Stimulated activated memory B cell treated with anti-CD40 and anti-IgM and Interleukin-4, amounts not matched to agents 10 μg/mL and 1 μg/mL and 100 μg/mL, for 72 hours (primary cell): Measurements from ENCODE around the gene COG7.

Source experiments
- ATAC-seq: fragments of 150-1000 bp; cut with Tn5 transposase; 2 replicates; pipeline ENCODE4 v1.10.0; 2021
- H3K27ac Mint-ChIP-seq: one replicate; pipeline ENCODE4 v1.8.0; 2022; ENCODE audit warnings: mild to moderate bottlenecking, mixed read lengths
- H3K27me3 Mint-ChIP-seq: one replicate; pipeline ENCODE4 v1.8.0; 2022; ENCODE audit warnings: mixed read lengths
- H3K36me3 Mint-ChIP-seq: one replicate; pipeline ENCODE4 v1.8.0; 2022; ENCODE audit warnings: mixed read lengths
- H3K4me1 Mint-ChIP-seq: one replicate; pipeline ENCODE4 v1.8.0; 2022; ENCODE audit warnings: mixed read lengths
- H3K4me3 Mint-ChIP-seq: one replicate; pipeline ENCODE4 v1.8.0; 2022; ENCODE audit warnings: mild to moderate bottlenecking, moderate library complexity, mixed read lengths
- H3K9me3 Mint-ChIP-seq: one replicate; pipeline ENCODE4 v1.8.0; 2022; ENCODE audit warnings: mixed read lengths

COG7 gene

GRCh38 chr16:23452572-23453337 lies at the start of gene COG7:
TSS of gene COG7 (minus strand) at chr16:23453189. CDS start at chr16:23452994, 195 bp downstream.
- H3K27ac Mint-ChIP-seq, result peak within 1 kb of the TSS; percentile 90
- peak within 1 kb of the TSS; percentile 85 for H3K4me3 Mint-ChIP-seq
- peaks cover 8% of the 10 kb centered on the region for H3K36me3 Mint-ChIP-seq
- peak; percentile 93 for ATAC-seq
- H3K9me3 Mint-ChIP-seq, result no peaks in the 10 kb centered on the region
- H3K27me3 Mint-ChIP-seq, result no peaks in the 10 kb centered on the region
- peaks cover 44% of the 10 kb centered on the region for H3K4me1 Mint-ChIP-seq

DNA sequence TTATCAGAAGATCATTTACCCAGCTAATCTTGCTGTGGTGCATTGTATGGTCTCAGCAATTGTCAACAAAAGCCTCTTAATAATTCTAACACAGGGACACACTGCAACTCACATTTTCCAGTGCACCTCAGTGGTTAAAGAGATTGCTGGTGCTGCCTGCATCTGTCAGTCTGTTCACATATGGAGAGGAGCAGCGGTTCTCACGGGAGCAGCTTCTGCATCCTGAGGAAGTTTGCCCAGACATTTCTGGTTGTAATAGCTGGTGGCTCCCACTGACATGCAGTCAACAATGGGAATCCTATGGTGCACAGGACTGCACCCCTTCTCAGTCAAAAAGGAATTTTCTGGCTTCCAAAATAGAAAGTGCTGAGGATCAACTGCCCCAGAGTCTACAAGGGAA lies 49.5 kb upstream of the COG7 start:
- no peak for ATAC-seq
- Mint-ChIP-seq H3K4me1 (peaks cover 92% of the 10 kb centered on the region), H3K27me3 (no peaks in the 10 kb centered on the region), H3K36me3 (peaks cover 34% of the 10 kb centered on the region), H3K9me3 (no peaks in the 10 kb centered on the region), H3K4me3 (no peak overlapping the region), H3K27ac (peak overlapping the region; percentile 73)

- ATAC-seq, result no peak
- H3K4me3 Mint-ChIP-seq, result no peak overlapping the region
- H3K9me3 Mint-ChIP-seq, result no peaks in the 10 kb centered on the region
- H3K4me1 Mint-ChIP-seq, result peaks cover 94% of the 10 kb centered on the region
- no peaks in the 10 kb centered on the region for H3K27me3 Mint-ChIP-seq
- H3K36me3 Mint-ChIP-seq, result peaks cover 31% of the 10 kb centered on the region
- no peak overlapping the region for H3K27ac Mint-ChIP-seq
Measured at GRCh38 chr16:23501291-23501690, 48.3 kb upstream of the COG7 start.

DNA sequence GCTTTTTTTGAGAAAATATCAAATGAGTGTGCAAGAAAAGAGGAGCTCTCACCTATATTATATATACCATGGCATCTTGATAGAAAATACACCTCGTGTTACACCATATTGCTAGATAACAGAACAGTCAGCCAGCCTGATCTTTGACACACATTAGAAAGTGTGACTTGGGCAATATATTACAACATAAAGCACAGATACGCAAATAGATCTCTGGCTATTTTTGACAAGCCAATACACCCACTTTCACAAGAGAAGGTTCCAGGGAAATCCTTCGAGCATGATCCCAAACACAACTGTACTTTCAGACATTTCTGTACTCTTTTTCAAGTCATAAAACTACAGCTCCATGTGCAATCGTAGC lies 47.9 kb upstream of the COG7 start:
- no peak for ATAC-seq
- no peaks in the 10 kb centered on the region for H3K9me3 Mint-ChIP-seq
- no peak overlapping the region for H3K4me3 Mint-ChIP-seq
- H3K27ac Mint-ChIP-seq, result peak overlapping the region; percentile 81
- peaks cover 91% of the 10 kb centered on the region for H3K4me1 Mint-ChIP-seq
- H3K36me3 Mint-ChIP-seq, result peaks cover 29% of the 10 kb centered on the region
- H3K27me3 Mint-ChIP-seq, result no peaks in the 10 kb centered on the region

- peaks cover 86% of the 10 kb centered on the region for H3K4me1 Mint-ChIP-seq
- peak overlapping the region; percentile 81 for H3K27ac Mint-ChIP-seq
- ATAC-seq, result no peak
- peaks cover 33% of the 10 kb centered on the region for H3K36me3 Mint-ChIP-seq
- H3K27me3 Mint-ChIP-seq, result no peaks in the 10 kb centered on the region
- no peaks in the 10 kb centered on the region for H3K9me3 Mint-ChIP-seq
- peak overlapping the region; percentile 71 for H3K4me3 Mint-ChIP-seq
Measured at GRCh38 chr16:23500212-23500861, 47.3 kb upstream of the COG7 start.

- ATAC-seq, result peak; percentile 51
- H3K27me3 Mint-ChIP-seq, result no peaks in the 10 kb centered on the region
- peak overlapping the region; percentile 81 for H3K27ac Mint-ChIP-seq
- H3K4me3 Mint-ChIP-seq, result peak overlapping the region; percentile 71
- H3K36me3 Mint-ChIP-seq, result peaks cover 37% of the 10 kb centered on the region
- peaks cover 82% of the 10 kb centered on the region for H3K4me1 Mint-ChIP-seq
- no peaks in the 10 kb centered on the region for H3K9me3 Mint-ChIP-seq
Measured at GRCh38 chr16:23499801-23500200, 46.8 kb upstream of the COG7 start.

DNA sequence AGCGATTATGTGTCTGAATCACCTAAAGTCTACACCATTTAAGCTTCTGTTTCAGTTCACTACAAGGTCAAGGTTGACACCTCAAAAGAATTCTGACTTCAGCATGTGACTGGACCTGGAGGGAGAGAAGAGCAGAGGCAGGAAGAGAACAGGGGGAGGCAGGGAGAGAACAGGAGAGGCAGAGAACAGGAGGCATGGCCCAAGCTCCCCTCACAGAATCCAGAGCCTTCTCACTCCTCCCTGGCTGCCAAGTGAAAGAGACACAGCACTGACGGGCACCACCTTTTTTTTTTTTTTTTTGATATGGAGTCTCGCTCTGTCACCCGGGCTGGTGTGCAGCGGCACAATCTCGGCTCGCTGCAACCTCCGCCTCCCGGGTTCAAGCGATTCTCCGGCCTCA lies 45.9 kb upstream of the COG7 start:
- peaks cover 72% of the 10 kb centered on the region for H3K4me1 Mint-ChIP-seq
- peaks cover 40% of the 10 kb centered on the region for H3K36me3 Mint-ChIP-seq
- H3K9me3 Mint-ChIP-seq, result no peaks in the 10 kb centered on the region
- ATAC-seq, result no peak
- H3K27me3 Mint-ChIP-seq, result no peaks in the 10 kb centered on the region
- H3K27ac Mint-ChIP-seq, result peak overlapping the region; percentile 81
- peak overlapping the region; percentile 50 for H3K4me3 Mint-ChIP-seq

GRCh38 chr16:23497543-23497868 lies 44.5 kb upstream of the COG7 start:
- Mint-ChIP-seq H3K36me3 (peaks cover 45% of the 10 kb centered on the region), H3K4me3 (peak overlapping the region; percentile 16), H3K27ac (peak overlapping the region; percentile 81), H3K9me3 (no peaks in the 10 kb centered on the region), H3K27me3 (no peaks in the 10 kb centered on the region), H3K4me1 (peaks cover 64% of the 10 kb centered on the region)
- ATAC-seq, result no peak

DNA sequence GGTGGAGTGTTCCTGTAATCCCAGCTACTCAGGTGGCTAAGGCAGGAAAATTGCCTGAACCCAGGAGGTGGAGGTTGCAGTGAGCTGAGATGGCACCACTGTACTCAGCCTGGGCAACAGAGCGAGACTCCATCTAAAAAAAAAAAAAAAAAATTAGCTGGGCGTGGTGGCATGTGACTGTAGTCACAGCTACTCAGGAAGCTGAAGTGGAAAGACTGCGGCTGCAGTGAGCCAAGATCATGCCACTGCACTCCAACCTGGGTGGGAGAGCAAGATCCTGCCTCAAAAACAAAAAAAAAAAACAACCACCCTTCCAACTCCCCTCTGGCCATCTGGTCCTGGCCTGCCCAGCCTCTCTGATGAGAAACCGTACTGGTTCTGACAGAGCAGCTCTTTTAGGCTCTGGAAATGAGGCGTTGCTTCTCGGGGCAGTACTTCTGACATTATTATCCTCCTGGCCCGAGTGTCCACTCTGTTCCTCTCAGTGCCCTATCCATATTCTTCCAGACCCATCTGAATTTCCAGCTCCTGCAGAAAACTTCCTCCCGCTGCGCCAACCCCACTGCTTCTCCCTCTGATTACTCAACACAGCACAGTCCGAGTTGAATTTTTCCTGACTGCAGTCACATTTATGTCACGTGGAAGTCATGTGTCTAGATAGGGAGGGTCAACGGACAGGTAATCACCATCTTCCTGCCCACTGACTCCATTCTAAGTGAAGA lies 44.0 kb upstream of the COG7 start:
- peak overlapping the region; percentile 16 for H3K4me3 Mint-ChIP-seq

DNA sequence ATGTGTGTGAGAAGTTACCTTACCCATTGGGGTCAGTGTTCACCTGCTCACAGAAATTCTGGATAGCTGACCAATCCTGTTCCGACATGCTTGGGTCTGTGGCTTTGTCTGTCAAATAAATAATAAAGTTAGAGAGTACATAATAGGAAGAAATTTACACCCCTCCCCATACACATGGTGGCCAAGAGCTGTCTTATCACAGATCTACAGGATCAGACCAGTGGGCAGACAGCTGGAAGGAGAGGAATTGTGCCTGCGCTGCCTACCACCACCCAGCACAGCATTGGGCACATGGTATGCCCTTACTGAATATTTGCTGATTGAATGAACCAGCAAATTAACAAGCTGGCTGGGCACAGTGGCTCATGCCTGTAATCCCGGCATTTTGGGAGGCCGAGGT lies 42.7 kb upstream of the COG7 start:
- Mint-ChIP-seq H3K27ac (peak overlapping the region; percentile 81), H3K36me3 (peaks cover 57% of the 10 kb centered on the region), H3K9me3 (no peaks in the 10 kb centered on the region), H3K4me1 (peaks cover 49% of the 10 kb centered on the region), H3K4me3 (no peak overlapping the region), H3K27me3 (no peaks in the 10 kb centered on the region)
- ATAC-seq, result no peak

More for the DNA sequence above, 44.0 kb upstream of the COG7 start:
- Mint-ChIP-seq H3K4me1 (peaks cover 58% of the 10 kb centered on the region), H3K27me3 (no peaks in the 10 kb centered on the region), H3K9me3 (no peaks in the 10 kb centered on the region), H3K27ac (peak overlapping the region; percentile 81), H3K36me3 (peaks cover 48% of the 10 kb centered on the region)
- ATAC-seq, result peak; percentile 83

DNA sequence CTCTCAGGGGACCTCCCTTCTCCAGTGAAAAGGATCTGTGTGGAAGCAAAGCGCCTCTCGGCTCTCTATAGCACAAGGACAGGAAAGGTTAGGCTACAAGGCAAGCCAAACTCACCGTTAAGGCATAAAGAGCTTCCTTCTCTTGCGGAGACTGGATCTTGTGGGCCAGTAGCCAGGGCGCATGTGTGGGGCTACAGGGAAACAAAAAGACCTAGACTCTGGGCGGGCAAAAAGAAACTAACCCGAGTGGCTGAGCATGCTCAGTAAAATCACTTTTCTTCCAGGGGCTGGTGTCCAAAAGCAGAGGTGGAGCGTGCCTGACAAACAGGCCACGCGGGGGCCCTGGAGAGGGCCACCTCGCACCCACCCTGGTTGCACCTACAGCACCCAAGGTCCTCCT lies 41.2 kb upstream of the COG7 start:
- peaks cover 36% of the 10 kb centered on the region for H3K4me1 Mint-ChIP-seq
- H3K4me3 Mint-ChIP-seq, result no peak overlapping the region
- H3K36me3 Mint-ChIP-seq, result peaks cover 58% of the 10 kb centered on the region
- no peaks in the 10 kb centered on the region for H3K27me3 Mint-ChIP-seq
- ATAC-seq, result no peak
- H3K27ac Mint-ChIP-seq, result no peak overlapping the region
- H3K9me3 Mint-ChIP-seq, result no peaks in the 10 kb centered on the region

- Mint-ChIP-seq H3K36me3 (peaks cover 54% of the 10 kb centered on the region), H3K9me3 (no peaks in the 10 kb centered on the region)
- ATAC-seq, result no peak
Measured at GRCh38 chr16:23491490-23492391, 38.8 kb upstream of the COG7 start.

DNA sequence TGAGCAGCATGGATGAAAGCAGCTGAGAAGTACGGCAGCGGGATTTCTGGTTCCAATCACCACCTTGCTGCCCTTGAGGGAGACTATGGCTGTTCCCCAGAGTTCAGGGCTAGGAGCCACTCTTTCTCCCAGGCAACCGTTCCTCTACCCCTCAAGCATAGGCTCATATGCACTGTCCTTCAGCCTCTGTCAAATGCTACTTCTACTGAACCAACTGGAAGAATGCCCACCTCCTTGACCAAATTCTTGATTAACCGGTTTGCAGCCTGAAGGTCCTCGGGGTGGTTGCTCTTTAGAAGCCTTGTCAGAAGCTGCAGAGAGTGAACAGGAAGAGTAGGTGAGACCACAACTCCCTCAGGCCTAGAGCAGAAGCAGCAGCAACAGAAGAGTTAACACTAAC lies 33.5 kb upstream of the COG7 start:
- Mint-ChIP-seq H3K4me1 (peaks cover 11% of the 10 kb centered on the region), H3K4me3 (no peak overlapping the region), H3K27me3 (no peaks in the 10 kb centered on the region), H3K36me3 (peaks cover 69% of the 10 kb centered on the region), H3K27ac (peak overlapping the region; percentile 48), H3K9me3 (no peaks in the 10 kb centered on the region)
- no peak for ATAC-seq

More at GRCh38 chr16:23491490-23492391, 38.8 kb upstream of the COG7 start:
- Mint-ChIP-seq H3K27me3 (no peaks in the 10 kb centered on the region), H3K4me1 (peaks cover 11% of the 10 kb centered on the region), H3K4me3 (no peak overlapping the region), H3K27ac (peak overlapping the region; percentile 35)

GRCh38 chr16:23485841-23486240 lies 32.9 kb upstream of the COG7 start:
- Mint-ChIP-seq H3K4me1 (peaks cover 9% of the 10 kb centered on the region), H3K4me3 (no peak overlapping the region), H3K27me3 (no peaks in the 10 kb centered on the region), H3K27ac (no peak overlapping the region), H3K9me3 (no peaks in the 10 kb centered on the region), H3K36me3 (peaks cover 69% of the 10 kb centered on the region)
- ATAC-seq, result no peak

GRCh38 chr16:23485257-23485614 lies 32.2 kb upstream of the COG7 start:
- no peak overlapping the region for H3K27ac Mint-ChIP-seq
- peaks cover 66% of the 10 kb centered on the region for H3K36me3 Mint-ChIP-seq
- H3K27me3 Mint-ChIP-seq, result no peaks in the 10 kb centered on the region
- no peak for ATAC-seq
- peaks cover 6% of the 10 kb centered on the region for H3K4me1 Mint-ChIP-seq
- no peak overlapping the region for H3K4me3 Mint-ChIP-seq
- no peaks in the 10 kb centered on the region for H3K9me3 Mint-ChIP-seq
